Measurements from ENCODE around the gene FKBP10. TPM values are rescaled to one million over a fixed set of nuclear protein-coding genes. Genes with fewer than 3 reads are reported as not detected.

The FKBP10 gene
- total and polyA plus RNA-seq, 10 of the 15 experiments (the other 5 are each of a cell fraction or from before 2014, with no cell fraction given): 0.02 to 4.7 (median 1.8) TPM

DNA sequence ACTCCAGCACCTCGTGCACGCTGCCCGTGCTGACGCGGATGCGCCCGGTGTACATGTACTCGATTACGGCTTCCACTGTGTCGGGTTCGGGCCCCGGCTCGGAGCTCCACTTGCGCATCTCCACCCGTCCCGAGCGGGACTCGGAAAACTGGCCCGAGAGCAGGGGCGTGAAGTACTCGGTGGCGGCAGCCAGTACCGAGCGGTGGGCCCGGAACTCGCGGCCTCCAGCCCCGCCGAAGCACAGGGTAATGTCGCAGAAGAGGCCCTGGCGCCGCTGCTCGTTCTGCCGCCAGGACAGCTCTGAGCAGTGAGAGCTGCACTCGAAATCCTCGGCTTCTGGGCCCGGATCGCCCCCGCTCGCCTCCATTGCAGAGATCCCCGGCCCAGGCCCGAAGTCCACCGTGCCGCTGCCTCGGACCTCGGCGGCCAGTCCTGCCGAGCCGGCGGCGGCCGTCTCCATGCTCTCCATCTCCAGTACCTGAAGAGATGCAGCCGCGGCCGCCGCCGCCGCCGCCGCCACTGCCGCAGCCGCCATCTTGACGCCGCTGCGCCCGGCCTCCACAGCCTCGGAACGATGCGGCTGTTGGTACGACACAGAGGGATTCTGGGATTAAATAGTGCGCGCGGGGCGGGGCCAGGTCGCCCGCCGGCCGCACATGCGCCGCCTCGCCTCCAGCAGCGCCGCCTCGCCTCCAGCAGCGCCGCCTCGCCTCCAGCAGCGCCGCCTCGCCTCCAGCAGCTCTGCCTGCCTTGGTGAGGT is 52.2 kb downstream of the FKBP10 start, which contains the start of gene KLHL11 (continued):
- TF ChIP-seq, protein P1, sequence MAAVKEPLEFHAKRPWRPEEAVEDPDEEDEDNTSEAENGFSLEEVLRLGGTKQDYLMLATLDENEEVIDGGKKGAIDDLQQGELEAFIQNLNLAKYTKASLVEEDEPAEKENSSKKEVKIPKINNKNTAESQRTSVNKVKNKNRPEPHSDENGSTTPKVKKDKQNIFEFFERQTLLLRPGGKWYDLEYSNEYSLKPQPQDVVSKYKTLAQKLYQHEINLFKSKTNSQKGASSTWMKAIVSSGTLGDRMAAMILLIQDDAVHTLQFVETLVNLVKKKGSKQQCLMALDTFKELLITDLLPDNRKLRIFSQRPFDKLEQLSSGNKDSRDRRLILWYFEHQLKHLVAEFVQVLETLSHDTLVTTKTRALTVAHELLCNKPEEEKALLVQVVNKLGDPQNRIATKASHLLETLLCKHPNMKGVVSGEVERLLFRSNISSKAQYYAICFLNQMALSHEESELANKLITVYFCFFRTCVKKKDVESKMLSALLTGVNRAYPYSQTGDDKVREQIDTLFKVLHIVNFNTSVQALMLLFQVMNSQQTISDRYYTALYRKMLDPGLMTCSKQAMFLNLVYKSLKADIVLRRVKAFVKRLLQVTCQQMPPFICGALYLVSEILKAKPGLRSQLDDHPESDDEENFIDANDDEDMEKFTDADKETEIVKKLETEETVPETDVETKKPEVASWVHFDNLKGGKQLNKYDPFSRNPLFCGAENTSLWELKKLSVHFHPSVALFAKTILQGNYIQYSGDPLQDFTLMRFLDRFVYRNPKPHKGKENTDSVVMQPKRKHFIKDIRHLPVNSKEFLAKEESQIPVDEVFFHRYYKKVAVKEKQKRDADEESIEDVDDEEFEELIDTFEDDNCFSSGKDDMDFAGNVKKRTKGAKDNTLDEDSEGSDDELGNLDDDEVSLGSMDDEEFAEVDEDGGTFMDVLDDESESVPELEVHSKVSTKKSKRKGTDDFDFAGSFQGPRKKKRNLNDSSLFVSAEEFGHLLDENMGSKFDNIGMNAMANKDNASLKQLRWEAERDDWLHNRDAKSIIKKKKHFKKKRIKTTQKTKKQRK (IDR thresholded peaks at IDR 0.05; ENCODE audit: low read depth, low read length): no peak
- 0 out of 2 replicates have a peak, but pooled peaks have one; percentile 54 for TF ChIP-seq HDGF (IDR thresholded peaks at IDR 0.05)
- peak; percentile 67 for TF ChIP-seq NRF1 (conservative IDR thresholded peaks at IDR 0.05; ENCODE audit: low read depth, low read length)
- TF ChIP-seq ZNF217 (IDR thresholded peaks at IDR 0.05): no peak
- TF ChIP-seq, protein P2, sequence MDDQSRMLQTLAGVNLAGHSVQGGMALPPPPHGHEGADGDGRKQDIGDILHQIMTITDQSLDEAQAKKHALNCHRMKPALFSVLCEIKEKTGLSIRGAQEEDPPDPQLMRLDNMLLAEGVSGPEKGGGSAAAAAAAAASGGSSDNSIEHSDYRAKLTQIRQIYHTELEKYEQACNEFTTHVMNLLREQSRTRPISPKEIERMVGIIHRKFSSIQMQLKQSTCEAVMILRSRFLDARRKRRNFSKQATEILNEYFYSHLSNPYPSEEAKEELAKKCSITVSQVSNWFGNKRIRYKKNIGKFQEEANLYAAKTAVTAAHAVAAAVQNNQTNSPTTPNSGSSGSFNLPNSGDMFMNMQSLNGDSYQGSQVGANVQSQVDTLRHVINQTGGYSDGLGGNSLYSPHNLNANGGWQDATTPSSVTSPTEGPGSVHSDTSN (IDR thresholded peaks at IDR 0.05; ENCODE audit: insufficient replicate concordance, low read depth, low read length): peak; percentile 6
- TF ChIP-seq, protein P3, sequence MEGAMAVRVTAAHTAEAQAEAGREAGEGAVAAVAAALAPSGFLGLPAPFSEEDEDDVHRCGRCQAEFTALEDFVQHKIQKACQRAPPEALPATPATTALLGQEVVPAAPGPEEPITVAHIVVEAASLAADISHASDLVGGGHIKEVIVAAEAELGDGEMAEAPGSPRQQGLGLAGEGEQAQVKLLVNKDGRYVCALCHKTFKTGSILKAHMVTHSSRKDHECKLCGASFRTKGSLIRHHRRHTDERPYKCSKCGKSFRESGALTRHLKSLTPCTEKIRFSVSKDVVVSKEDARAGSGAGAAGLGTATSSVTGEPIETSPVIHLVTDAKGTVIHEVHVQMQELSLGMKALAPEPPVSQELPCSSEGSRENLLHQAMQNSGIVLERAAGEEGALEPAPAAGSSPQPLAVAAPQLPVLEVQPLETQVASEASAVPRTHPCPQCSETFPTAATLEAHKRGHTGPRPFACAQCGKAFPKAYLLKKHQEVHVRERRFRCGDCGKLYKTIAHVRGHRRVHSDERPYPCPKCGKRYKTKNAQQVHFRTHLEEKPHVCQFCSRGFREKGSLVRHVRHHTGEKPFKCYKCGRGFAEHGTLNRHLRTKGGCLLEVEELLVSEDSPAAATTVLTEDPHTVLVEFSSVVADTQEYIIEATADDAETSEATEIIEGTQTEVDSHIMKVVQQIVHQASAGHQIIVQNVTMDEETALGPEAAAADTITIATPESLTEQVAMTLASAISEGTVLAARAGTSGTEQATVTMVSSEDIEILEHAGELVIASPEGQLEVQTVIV (IDR thresholded peaks at IDR 0.05; ENCODE audit: borderline replicate concordance, partially characterized antibody): no peak
- no peak for TF ChIP-seq CHD2 (IDR thresholded peaks at IDR 0.05; ENCODE audit: borderline replicate concordance, low read depth, low read length)
- TF ChIP-seq RUNX3 (IDR thresholded peaks at IDR 0.05; ENCODE audit: low read length): 0 out of 2 replicates have a peak, but pooled peaks have one; percentile 5
- 0 out of 2 replicates have a peak, but pooled peaks have one; percentile 34 for TF ChIP-seq NR2F1 (conservative IDR thresholded peaks at IDR 0.05)
- TF ChIP-seq, protein P4, sequence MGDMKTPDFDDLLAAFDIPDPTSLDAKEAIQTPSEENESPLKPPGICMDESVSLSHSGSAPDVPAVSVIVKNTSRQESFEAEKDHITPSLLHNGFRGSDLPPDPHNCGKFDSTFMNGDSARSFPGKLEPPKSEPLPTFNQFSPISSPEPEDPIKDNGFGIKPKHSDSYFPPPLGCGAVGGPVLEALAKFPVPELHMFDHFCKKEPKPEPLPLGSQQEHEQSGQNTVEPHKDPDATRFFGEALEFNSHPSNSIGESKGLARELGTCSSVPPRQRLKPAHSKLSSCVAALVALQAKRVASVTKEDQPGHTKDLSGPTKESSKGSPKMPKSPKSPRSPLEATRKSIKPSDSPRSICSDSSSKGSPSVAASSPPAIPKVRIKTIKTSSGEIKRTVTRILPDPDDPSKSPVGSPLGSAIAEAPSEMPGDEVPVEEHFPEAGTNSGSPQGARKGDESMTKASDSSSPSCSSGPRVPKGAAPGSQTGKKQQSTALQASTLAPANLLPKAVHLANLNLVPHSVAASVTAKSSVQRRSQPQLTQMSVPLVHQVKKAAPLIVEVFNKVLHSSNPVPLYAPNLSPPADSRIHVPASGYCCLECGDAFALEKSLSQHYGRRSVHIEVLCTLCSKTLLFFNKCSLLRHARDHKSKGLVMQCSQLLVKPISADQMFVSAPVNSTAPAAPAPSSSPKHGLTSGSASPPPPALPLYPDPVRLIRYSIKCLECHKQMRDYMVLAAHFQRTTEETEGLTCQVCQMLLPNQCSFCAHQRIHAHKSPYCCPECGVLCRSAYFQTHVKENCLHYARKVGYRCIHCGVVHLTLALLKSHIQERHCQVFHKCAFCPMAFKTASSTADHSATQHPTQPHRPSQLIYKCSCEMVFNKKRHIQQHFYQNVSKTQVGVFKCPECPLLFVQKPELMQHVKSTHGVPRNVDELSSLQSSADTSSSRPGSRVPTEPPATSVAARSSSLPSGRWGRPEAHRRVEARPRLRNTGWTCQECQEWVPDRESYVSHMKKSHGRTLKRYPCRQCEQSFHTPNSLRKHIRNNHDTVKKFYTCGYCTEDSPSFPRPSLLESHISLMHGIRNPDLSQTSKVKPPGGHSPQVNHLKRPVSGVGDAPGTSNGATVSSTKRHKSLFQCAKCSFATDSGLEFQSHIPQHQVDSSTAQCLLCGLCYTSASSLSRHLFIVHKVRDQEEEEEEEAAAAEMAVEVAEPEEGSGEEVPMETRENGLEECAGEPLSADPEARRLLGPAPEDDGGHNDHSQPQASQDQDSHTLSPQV (IDR thresholded peaks at IDR 0.05): no peak
- peak; percentile 27; the same call in 1 of the 2 replicates for TF ChIP-seq RFX5 (IDR thresholded peaks at IDR 0.05; ENCODE audit: low read depth, low read length)
- no peak for TF ChIP-seq TCF7 (IDR thresholded peaks at IDR 0.05; ENCODE audit: borderline replicate concordance)
- TF ChIP-seq TAF1 (IDR thresholded peaks at IDR 0.05; ENCODE audit: borderline replicate concordance, low read depth, low read length): peak; percentile 97; the same call in 1 of the 2 replicates
- TF ChIP-seq IKZF1 (conservative IDR thresholded peaks at IDR 0.05): peak; percentile 70
- TF ChIP-seq, protein P5, sequence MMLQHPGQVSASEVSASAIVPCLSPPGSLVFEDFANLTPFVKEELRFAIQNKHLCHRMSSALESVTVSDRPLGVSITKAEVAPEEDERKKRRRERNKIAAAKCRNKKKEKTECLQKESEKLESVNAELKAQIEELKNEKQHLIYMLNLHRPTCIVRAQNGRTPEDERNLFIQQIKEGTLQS (IDR thresholded peaks at IDR 0.05; ENCODE audit: borderline replicate concordance, extremely low read depth, low read depth, low read length): no peak

Measured in GM12878 (cell line).